Peyer's patch (tissue), 4 donors: ENCODE data around the gene CAMK1G.

ENCODE experiments used
- POLR2A ChIP-seq, 2 donors: fragments of 450-650 bp; IDR thresholded peaks; one replicate each; pipeline ENCODE4 v1.5.1; 2017; ENCODE audit warnings: antibody characterized with exemption in 2 of 2, mild to moderate bottlenecking in 2 of 2, moderate library complexity in 2 of 2
- TF ChIP-seq, protein P1 (sequence below), 6 experiments: fragments of 450-650 bp in 4 of 6; fragments of 200-600 bp in 2 of 6; sonication (generic) in 1 of 6; IDR thresholded peaks; one replicate each; pipeline ENCODE4 v1.5.1; 2017 to 2019; ENCODE audit warnings: antibody characterized with exemption in 6 of 6, mild to moderate bottlenecking in 3 of 6, moderate library complexity in 1 of 6

DNA sequence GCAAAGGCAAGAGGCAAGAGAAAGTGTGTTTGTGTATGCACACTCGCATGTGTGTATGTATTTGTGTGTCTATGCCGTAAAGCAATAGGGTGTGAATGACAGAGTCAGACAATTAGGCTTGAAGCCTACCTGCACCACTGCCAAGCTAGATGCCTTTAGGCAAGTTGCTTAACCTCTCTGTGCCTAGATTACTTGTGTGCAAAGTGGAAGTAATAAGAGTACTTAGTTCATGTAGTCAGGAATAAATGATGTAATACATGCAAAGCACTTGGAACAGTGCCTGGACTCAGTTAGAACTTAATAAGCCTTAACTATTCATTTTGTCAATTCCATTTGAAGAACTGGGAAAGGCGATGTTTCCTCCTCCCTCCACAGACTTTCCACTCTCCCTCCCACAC is 37.0 kb downstream of the CAMK1G start:
- no peak for TF ChIP-seq POLR2A (IDR thresholded peaks at IDR 0.05)
- TF ChIP-seq, protein P1, sequence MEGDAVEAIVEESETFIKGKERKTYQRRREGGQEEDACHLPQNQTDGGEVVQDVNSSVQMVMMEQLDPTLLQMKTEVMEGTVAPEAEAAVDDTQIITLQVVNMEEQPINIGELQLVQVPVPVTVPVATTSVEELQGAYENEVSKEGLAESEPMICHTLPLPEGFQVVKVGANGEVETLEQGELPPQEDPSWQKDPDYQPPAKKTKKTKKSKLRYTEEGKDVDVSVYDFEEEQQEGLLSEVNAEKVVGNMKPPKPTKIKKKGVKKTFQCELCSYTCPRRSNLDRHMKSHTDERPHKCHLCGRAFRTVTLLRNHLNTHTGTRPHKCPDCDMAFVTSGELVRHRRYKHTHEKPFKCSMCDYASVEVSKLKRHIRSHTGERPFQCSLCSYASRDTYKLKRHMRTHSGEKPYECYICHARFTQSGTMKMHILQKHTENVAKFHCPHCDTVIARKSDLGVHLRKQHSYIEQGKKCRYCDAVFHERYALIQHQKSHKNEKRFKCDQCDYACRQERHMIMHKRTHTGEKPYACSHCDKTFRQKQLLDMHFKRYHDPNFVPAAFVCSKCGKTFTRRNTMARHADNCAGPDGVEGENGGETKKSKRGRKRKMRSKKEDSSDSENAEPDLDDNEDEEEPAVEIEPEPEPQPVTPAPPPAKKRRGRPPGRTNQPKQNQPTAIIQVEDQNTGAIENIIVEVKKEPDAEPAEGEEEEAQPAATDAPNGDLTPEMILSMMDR (IDR thresholded peaks at IDR 0.05): no peak
